GM12801 (cell line): ENCODE measurements around the gene NPM1.

Experiments used
- TF ChIP-seq, protein P1 (sequence below): IDR thresholded peaks from one replicate; pipeline ENCODE4 v1.5.1; 2011; ENCODE audit warnings: control low read depth; ENCODE audit not compliant: insufficient read length; ENCODE audit errors: extremely low read depth

The NPM1 gene

DNA sequence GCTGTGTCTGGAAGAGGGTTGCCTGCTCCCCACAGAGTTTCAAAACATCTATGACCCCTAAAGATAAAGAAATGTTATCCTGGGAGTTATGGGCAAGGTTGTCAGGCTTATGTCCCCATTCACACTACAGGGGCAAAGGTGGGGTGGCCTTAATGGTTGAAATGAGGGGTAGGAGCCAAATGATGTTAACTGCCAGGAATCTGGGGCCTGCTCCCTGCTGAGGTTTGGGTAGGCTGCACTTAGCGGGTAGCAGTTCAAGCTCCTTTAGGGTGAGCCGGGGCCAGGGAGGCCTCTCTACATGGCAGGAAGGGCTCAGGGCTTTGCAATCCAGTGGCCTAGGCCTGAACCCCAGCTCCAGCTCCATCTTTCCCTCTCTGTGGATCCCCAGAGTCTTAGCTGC is 34.8 kb downstream of the NPM1 start:
- TF ChIP-seq, protein P1, sequence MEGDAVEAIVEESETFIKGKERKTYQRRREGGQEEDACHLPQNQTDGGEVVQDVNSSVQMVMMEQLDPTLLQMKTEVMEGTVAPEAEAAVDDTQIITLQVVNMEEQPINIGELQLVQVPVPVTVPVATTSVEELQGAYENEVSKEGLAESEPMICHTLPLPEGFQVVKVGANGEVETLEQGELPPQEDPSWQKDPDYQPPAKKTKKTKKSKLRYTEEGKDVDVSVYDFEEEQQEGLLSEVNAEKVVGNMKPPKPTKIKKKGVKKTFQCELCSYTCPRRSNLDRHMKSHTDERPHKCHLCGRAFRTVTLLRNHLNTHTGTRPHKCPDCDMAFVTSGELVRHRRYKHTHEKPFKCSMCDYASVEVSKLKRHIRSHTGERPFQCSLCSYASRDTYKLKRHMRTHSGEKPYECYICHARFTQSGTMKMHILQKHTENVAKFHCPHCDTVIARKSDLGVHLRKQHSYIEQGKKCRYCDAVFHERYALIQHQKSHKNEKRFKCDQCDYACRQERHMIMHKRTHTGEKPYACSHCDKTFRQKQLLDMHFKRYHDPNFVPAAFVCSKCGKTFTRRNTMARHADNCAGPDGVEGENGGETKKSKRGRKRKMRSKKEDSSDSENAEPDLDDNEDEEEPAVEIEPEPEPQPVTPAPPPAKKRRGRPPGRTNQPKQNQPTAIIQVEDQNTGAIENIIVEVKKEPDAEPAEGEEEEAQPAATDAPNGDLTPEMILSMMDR, result no peak

GRCh38 chr5:171422902-171423663 is 35.4 kb downstream of the NPM1 start:
- TF ChIP-seq, protein P1, result no peak

GRCh38 chr5:171424726-171425125 is 37.1 kb downstream of the NPM1 start:
- TF ChIP-seq, protein P1, result no peak

DNA sequence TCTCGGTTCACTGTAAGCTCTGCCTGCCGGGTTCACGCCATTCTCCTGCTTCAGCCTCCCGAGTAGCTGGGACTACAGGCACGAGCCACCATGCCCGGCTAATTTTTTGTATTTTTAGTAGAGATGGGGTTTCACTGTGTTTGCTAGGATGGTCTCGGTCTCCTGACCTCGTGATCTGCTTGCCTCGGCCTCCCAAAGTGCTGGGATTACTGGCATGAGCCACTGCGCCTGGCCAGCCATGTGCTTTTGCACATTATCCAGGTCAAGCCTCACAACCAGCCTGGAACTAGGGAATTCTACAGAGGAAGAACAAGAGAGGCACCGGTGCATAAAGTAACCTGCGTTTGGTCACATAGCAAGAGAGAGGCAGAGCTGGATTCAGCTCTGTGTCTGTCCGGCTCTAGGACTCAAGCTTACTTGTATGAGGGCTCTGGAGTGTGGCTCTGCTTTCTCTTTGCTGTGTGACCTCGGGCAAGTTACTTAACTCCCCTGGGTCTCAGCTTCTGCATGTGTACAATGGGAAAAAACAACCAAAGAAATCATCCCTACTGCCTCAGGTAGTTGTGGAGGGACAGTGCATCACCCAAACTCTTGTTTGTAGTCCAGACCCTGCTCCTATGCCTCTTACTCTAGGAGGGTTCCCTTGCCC is 38.1 kb downstream of the NPM1 start:
- TF ChIP-seq, protein P1, result no peak

- TF ChIP-seq, protein P1, result no peak
Observed at GRCh38 chr5:171426266-171426665, 38.6 kb downstream of the NPM1 start.

DNA sequence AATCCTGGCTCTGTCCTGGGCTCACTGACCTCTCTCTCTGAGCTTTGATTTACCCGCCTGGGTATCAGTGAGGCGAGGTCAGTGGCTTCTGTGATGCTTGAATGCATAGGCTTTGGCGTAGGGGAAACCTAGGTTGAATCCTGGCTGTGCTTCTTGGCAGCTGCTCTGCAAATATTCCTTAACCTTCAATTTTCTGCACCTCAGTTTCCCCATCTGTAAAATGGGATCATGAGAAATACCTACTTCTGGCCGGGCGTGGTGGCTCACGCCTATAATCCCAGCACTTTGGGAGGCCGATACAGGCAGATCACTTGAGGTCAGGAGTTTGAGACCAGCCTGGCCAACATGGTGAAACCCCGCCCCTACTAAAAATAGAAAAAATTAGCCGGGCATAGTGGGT is 39.0 kb downstream of the NPM1 start:
- TF ChIP-seq, protein P1, result no peak

DNA sequence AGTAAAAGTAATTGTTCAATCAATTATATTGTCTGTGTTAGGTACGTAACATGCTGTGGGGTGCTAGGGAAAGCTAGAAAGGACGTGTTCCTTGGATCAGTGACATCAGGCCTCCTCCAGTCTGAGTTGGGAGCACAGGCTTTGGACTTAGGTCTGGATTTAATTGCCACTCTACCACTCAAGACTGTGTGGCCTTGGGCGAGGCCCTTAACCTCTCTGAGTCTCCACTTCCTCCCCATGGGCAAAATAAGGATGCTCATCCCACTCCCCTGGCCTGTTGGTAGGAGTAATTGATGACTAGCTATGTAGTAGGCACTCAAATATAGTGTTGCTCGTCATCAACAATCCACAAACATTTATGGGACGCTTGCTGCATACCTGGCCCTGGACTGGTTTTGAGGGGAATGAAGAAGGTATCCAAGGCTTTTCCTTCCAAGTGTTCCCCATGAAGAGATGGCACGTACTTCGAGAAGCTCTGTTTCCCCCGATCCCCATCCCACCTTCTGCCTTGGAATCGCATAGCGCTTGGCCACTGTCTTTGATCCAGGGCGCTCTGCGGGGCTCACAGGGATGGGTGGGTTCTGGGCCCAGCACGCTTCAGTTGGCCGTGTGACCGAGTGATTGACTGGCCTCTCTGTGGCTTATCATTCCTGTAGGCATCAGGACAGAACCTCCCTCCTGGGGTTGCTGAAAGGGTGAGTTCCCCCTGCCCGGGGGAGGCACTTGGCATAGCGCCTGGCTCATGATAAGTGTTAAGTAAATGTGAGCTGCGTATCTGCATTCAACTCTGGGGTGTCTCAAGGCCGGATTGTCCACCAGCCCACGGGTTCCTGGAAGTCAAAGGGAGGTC is 39.9 kb downstream of the NPM1 start:
- TF ChIP-seq, protein P1, result no peak
